HG02840 (cell line): ENCODE data around the gene MYOF.
"Not testable (repeated sequence)": the region's sequence is repeated elsewhere in the genome, so short reads cannot be mapped to it uniquely, and the experiment has no call there.

Experiments used
- ATAC-seq: cut with Tn5 transposase; IDR thresholded peaks from one replicate; pipeline ENCODE4 v1.9.1; 2021; ENCODE audit warnings: mild to moderate bottlenecking, moderate library complexity, moderate number of reproducible peaks; ENCODE audit not compliant: unreplicated experiment, low FRiP score

The MYOF gene

GRCh38 chr10:93358398-93358797 is 123.7 kb downstream of the MYOF start:
- ATAC-seq = not testable (repeated sequence)

- no peak for ATAC-seq
These were observed 124.5 kb downstream of the MYOF start for GRCh38 chr10:93357680-93358079.

- ATAC-seq = no peak
These were observed 125.6 kb downstream of the MYOF start for GRCh38 chr10:93356516-93356915.

GRCh38 chr10:93352638-93353383 is 129.3 kb downstream of the MYOF start:
- ATAC-seq = no peak

GRCh38 chr10:93346694-93347093 is 135.4 kb downstream of the MYOF start:
- no peak for ATAC-seq

GRCh38 chr10:93346108-93346507 is 136.0 kb downstream of the MYOF start:
- no peak for ATAC-seq

GRCh38 chr10:93344691-93345090 is 137.4 kb downstream of the MYOF start:
- ATAC-seq = no peak

GRCh38 chr10:93342921-93343320 is 139.2 kb downstream of the MYOF start:
- ATAC-seq = no peak

- ATAC-seq = no peak
These were observed 139.8 kb downstream of the MYOF start for GRCh38 chr10:93342366-93342765.

GRCh38 chr10:93337309-93337721 is 144.8 kb downstream of the MYOF start:
- no peak for ATAC-seq

- ATAC-seq = no peak
These were observed 145.5 kb downstream of the MYOF start for GRCh38 chr10:93336678-93337077.

- ATAC-seq = no peak
These were observed 146.0 kb downstream of the MYOF start for GRCh38 chr10:93336110-93336509.

- no peak for ATAC-seq
These were observed 147.2 kb downstream of the MYOF start for GRCh38 chr10:93334901-93335327.

GRCh38 chr10:93334181-93334580 is 148.0 kb downstream of the MYOF start:
- no peak for ATAC-seq

GRCh38 chr10:93333278-93333978 is 148.7 kb downstream of the MYOF start:
- no peak for ATAC-seq

- ATAC-seq = no peak
These were observed 151.3 kb downstream of the MYOF start for GRCh38 chr10:93330824-93331223.

GRCh38 chr10:93319896-93320295 is 162.2 kb downstream of the MYOF start:
- ATAC-seq = no peak

GRCh38 chr10:93319096-93319495 is 163.0 kb downstream of the MYOF start:
- ATAC-seq = no peak

GRCh38 chr10:93315246-93315645 is 166.9 kb downstream of the MYOF start:
- no peak for ATAC-seq

GRCh38 chr10:93314656-93315055 is 167.5 kb downstream of the MYOF start:
- not testable (repeated sequence) for ATAC-seq

GRCh38 chr10:93313798-93314197 is 168.3 kb downstream of the MYOF start:
- no peak for ATAC-seq

- no peak for ATAC-seq
These were observed 173.1 kb downstream of the MYOF start for GRCh38 chr10:93309062-93309461.
